Stimulated activated CD8-positive, alpha-beta memory T cell treated with anti-CD3 and anti-CD28 coated beads, Interleukin-4, amount 100 ng/mL, for 1 hour (primary cell): ENCODE measurements around the gene METTL26.

Experiments used
- DNase-seq, 2 donors: peaks; one replicate each; pipeline ENCODE4 v3.0.0-alpha.2; 2020; ENCODE audit warnings: low read depth in 2 of 2, low spot score in 1 of 2

Gene METTL26

GRCh38 chr16:636206-637080, at the start of gene METTL26:
Gene METTL26, minus strand, starts transcription at chr16:636305. Its CDS starts 15 bp downstream, at chr16:636290.
- DNase-seq, result peak; percentile 81 to 84

GRCh38 chr16:684961-685696, 49.0 kb upstream of the METTL26 start:
- DNase-seq, result no peak

- peak; percentile 88 to 91 for DNase-seq
Observed at GRCh38 chr16:684071-684794, 48.1 kb upstream of the METTL26 start, which contains the start of gene JMJD8. Gene JMJD8, minus strand, starts transcription at chr16:684334. Its CDS starts 15 bp downstream, at chr16:684319.

- DNase-seq, result no peak
Observed at GRCh38 chr16:683396-684070, 47.4 kb upstream of the METTL26 start.

GRCh38 chr16:682493-683395, 46.6 kb upstream of the METTL26 start:
- DNase-seq, result no peak

- DNase-seq, result no peak
Observed at GRCh38 chr16:681746-682427, 45.8 kb upstream of the METTL26 start.

GRCh38 chr16:680967-681745, 45.1 kb upstream of the METTL26 start:
- no peak for DNase-seq

GRCh38 chr16:680625-680945, 44.5 kb upstream of the METTL26 start:
- no peak for DNase-seq

- peak; percentile 65 to 80 for DNase-seq
Observed at GRCh38 chr16:679814-680624, 43.9 kb upstream of the METTL26 start, which contains the start of gene STUB1. Gene STUB1, plus strand, starts transcription at chr16:680410. Its CDS starts 116 bp downstream, at chr16:680526.

GRCh38 chr16:678858-679813, 43.0 kb upstream of the METTL26 start:
- DNase-seq, result no peak

- no peak for DNase-seq
Observed at GRCh38 chr16:678209-678857, 42.2 kb upstream of the METTL26 start.

GRCh38 chr16:677316-678190, 41.4 kb upstream of the METTL26 start:
- DNase-seq, result no peak

- no peak for DNase-seq
Observed at GRCh38 chr16:676913-677312, 40.8 kb upstream of the METTL26 start.

- DNase-seq, result no peak
Observed at GRCh38 chr16:676565-676902, 40.4 kb upstream of the METTL26 start.

GRCh38 chr16:675884-676564, 39.9 kb upstream of the METTL26 start:
- no peak for DNase-seq
